ENCODE data around the gene DNAJC6.

DNA sequence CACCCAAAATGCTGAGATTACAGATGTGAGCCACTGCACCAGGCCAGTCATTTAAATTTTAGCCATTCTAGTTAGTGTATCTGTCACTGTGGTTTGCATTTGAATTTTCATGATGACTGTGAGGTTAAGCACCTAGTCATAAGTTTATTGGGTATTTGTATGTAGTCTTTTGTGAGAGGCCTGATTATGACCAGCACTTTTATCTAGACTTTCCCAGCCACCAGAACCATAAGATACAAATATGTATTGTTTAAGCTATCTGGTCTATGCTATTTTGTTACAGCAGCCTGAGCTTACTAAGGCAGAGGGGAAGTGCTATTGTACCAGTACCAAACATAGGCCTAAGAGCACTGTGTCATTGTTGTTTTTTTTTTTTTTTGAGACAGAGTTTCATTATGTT lies 19.9 kb upstream of the DNAJC6 start:
- TF ChIP-seq EZH2 (IDR thresholded peaks at IDR 0.05; ENCODE audit: insufficient read depth, poor library complexity, severe bottlenecking) (no peak), EZH2phosphoT487 (IDR thresholded peaks at IDR 0.05; ENCODE audit: insufficient read depth, low read depth) (no peak)
